GM12892 (cell line): ENCODE results near the gene ZMIZ2.

ENCODE experiments used
- POLR2A ChIP-seq: IDR thresholded peaks from 2 replicates; pipeline ENCODE4 v1.6.1; 2011; ENCODE audit warnings: low read depth, low read length, control low read depth
- POLR2AphosphoS5 ChIP-seq: IDR thresholded peaks from 2 replicates; pipeline ENCODE4 v1.6.1; 2011; ENCODE audit warnings: low read depth, low read length, control low read depth
- TAF1 ChIP-seq: IDR thresholded peaks from 2 replicates; pipeline ENCODE4 v1.6.1; 2011; ENCODE audit warnings: low read depth, mild to moderate bottlenecking, control low read depth, low read length, borderline replicate concordance

GRCh38 chr7:44811571-44811970, 62.9 kb downstream of the ZMIZ2 start:
- TF ChIP-seq TAF1 (no peak), POLR2A (no peak), POLR2AphosphoS5 (no peak)
